Type B pancreatic cell (in vitro differentiated cells): ENCODE data around the gene NR2F1. TPM values are rescaled to one million over a fixed set of nuclear protein-coding genes. Genes with fewer than 3 reads are reported as not detected.
"Not testable (repeated sequence)": the region's sequence is repeated elsewhere in the genome, so short reads cannot be mapped to it uniquely, and the experiment has no call there.

Experiments
- DNase-seq: peaks from one replicate; pipeline ENCODE4 v3.0.0; 2021; ENCODE audit warnings: mixed read lengths; ENCODE audit not compliant: unreplicated experiment; ENCODE audit errors: extremely low spot score
- H3K27ac Mint-ChIP-seq: 2 replicates; pipeline ENCODE4 v1.8.0; 2021; ENCODE audit warnings: mild to moderate bottlenecking, mixed read lengths
- H3K27me3 Mint-ChIP-seq: 2 replicates; pipeline ENCODE4 v1.8.0; 2021; ENCODE audit warnings: mixed read lengths
- H3K36me3 Mint-ChIP-seq: 2 replicates; pipeline ENCODE4 v1.8.0; 2021; ENCODE audit warnings: mixed read lengths
- H3K4me1 Mint-ChIP-seq: one replicate; pipeline ENCODE4 v1.8.0; 2021; ENCODE audit warnings: mixed read lengths; ENCODE audit not compliant: unreplicated experiment
- H3K4me3 Mint-ChIP-seq: 2 replicates; pipeline ENCODE4 v1.8.0; 2021; ENCODE audit warnings: mild to moderate bottlenecking, mixed read lengths
- H3K9me3 Mint-ChIP-seq: 2 replicates; pipeline ENCODE4 v1.8.0; 2021; ENCODE audit warnings: mixed read lengths
- CTCF ChIP-seq: fragments of 200-600 bp; sonication (generic); conservative IDR thresholded peaks from 2 replicates; pipeline ENCODE4 v1.5.0; 2021; ENCODE audit warnings: antibody characterized with exemption, mild to moderate bottlenecking
- long read RNA-seq: library from polyadenylated mRNA; unstranded; transcript quantifications from one replicate; pipeline ENCODE4 v2.0.0, GENCODE V29; 2020
- total RNA-seq: library from RNA; stranded (reverse); gene quantifications from 2 replicates; pipeline ENCODE4 v1.2.1, GENCODE V29; 2021; ENCODE audit warnings: low replicate concordance

The NR2F1 gene
- 6.6 and 126 TPM in 2 replicates for total RNA-seq
- long read RNA-seq = 0 reads

GRCh38 chr5:93582677-93583438, at the start of gene NR2F1:
NR2F1 (plus strand) TSS chr5:93583222; CDS start chr5:93585024, 1,802 bp downstream.
- peaks cover 8% of the 10 kb centered on the region for H3K4me1 Mint-ChIP-seq
- TF ChIP-seq CTCF = no peak

GRCh38 chr5:93545872-93546271, 37.1 kb upstream of the NR2F1 start:
- Mint-ChIP-seq H3K36me3 (peaks cover 10% of the 10 kb centered on the region), H3K4me1 (no peaks in the 10 kb centered on the region), H3K4me3 (no peak overlapping the region), H3K27ac (no peak overlapping the region), H3K9me3 (peaks cover 3% of the 10 kb centered on the region), H3K27me3 (no peaks in the 10 kb centered on the region)
- no peak for TF ChIP-seq CTCF
- DNase-seq = no peak

More at GRCh38 chr5:93582677-93583438, at the start of gene NR2F1:
- Mint-ChIP-seq H3K27ac (no peak within 1 kb of the TSS), H3K36me3 (peaks cover 13% of the 10 kb centered on the region), H3K9me3 (no peaks in the 10 kb centered on the region), H3K4me3 (no peak within 1 kb of the TSS), H3K27me3 (peaks cover 45% of the 10 kb centered on the region)
- DNase-seq = peak; percentile 79

GRCh38 chr5:93549594-93549993, 33.4 kb upstream of the NR2F1 start:
- H3K27ac Mint-ChIP-seq, H3K4me3 Mint-ChIP-seq, H3K4me1 Mint-ChIP-seq, H3K27me3 Mint-ChIP-seq, H3K9me3 Mint-ChIP-seq, DNase-seq: not testable (repeated sequence)
- H3K36me3 Mint-ChIP-seq = peaks cover 16% of the 10 kb centered on the region

- no peak for TF ChIP-seq CTCF
- peaks cover 6% of the 10 kb centered on the region for H3K9me3 Mint-ChIP-seq
- no peak overlapping the region for H3K4me3 Mint-ChIP-seq
- no peaks in the 10 kb centered on the region for H3K4me1 Mint-ChIP-seq
- peaks cover 29% of the 10 kb centered on the region for H3K36me3 Mint-ChIP-seq
- no peaks in the 10 kb centered on the region for H3K27me3 Mint-ChIP-seq
- no peak for DNase-seq
- no peak overlapping the region for H3K27ac Mint-ChIP-seq
Measured at GRCh38 chr5:93557021-93557604, 25.9 kb upstream of the NR2F1 start.

GRCh38 chr5:93566091-93566490, 16.9 kb upstream of the NR2F1 start:
- DNase-seq = no peak
- Mint-ChIP-seq H3K36me3 (peaks cover 8% of the 10 kb centered on the region), H3K9me3 (no peaks in the 10 kb centered on the region), H3K27me3 (peaks cover 27% of the 10 kb centered on the region), H3K4me3 (no peak overlapping the region), H3K27ac (no peak overlapping the region), H3K4me1 (peaks cover 18% of the 10 kb centered on the region)
- no peak for TF ChIP-seq CTCF

- peaks cover 18% of the 10 kb centered on the region for H3K4me1 Mint-ChIP-seq
- no peak overlapping the region for H3K27ac Mint-ChIP-seq
- no peak overlapping the region for H3K4me3 Mint-ChIP-seq
- peaks cover 40% of the 10 kb centered on the region for H3K27me3 Mint-ChIP-seq
- no peak for TF ChIP-seq CTCF
- H3K36me3 Mint-ChIP-seq = peaks cover 8% of the 10 kb centered on the region
- DNase-seq = no peak
- H3K9me3 Mint-ChIP-seq = no peaks in the 10 kb centered on the region
Measured at GRCh38 chr5:93567424-93567823, 15.6 kb upstream of the NR2F1 start.
